GM23338 (cell line): ENCODE results near the gene ECM2. TPM values are rescaled to one million over a fixed set of nuclear protein-coding genes. Genes with fewer than 3 reads are reported as not detected.

ENCODE experiments used
- ATAC-seq: fragments of 200-7000 bp; cut with Tn5 transposase; 3 replicates; pipeline ENCODE4 v1.9.1; 2020
- DNase-seq: peaks from one replicate; pipeline ENCODE4 v3.0.0-alpha.2; 2015; ENCODE audit warnings: low spot score
- H2AFZ ChIP-seq: fragments of 200-600 bp; sonication (generic); 2 replicates; pipeline ENCODE4 v1.8.0; 2016; ENCODE audit warnings: antibody characterized with exemption, mild to moderate bottlenecking, moderate library complexity
- H3F3A ChIP-seq: fragments of 200-600 bp; sonication (generic); replicated peaks from 2 replicates; pipeline ENCODE4 v1.8.0; 2017; ENCODE audit warnings: antibody characterized with exemption, mixed run types, low read depth
- H3K27ac ChIP-seq: fragments of 200-600 bp; sonication (generic); 2 replicates; pipeline ENCODE4 v1.6.1; 2016; ENCODE audit warnings: low read depth
- H3K27me3 ChIP-seq: fragments of 200-600 bp; sonication (generic); 2 replicates; pipeline ENCODE4 v1.8.0; 2016; ENCODE audit warnings: mild to moderate bottlenecking, mixed run types, moderate library complexity; ENCODE audit not compliant: insufficient read depth
- H3K36me3 ChIP-seq: fragments of 200-600 bp; sonication (generic); 2 replicates; pipeline ENCODE4 v1.8.0; 2016; ENCODE audit warnings: mild to moderate bottlenecking; ENCODE audit not compliant: insufficient read depth
- H3K4me1 ChIP-seq: fragments of 200-600 bp; sonication (generic); 2 replicates; pipeline ENCODE4 v1.8.0; 2016; ENCODE audit warnings: mild to moderate bottlenecking, moderate library complexity; ENCODE audit not compliant: insufficient read depth
- H3K4me2 ChIP-seq: fragments of 200-600 bp; sonication (generic); 2 replicates; pipeline ENCODE4 v1.7.1; 2017; ENCODE audit warnings: mixed run types
- H3K4me3 ChIP-seq: fragments of 200-600 bp; sonication (generic); 2 replicates; pipeline ENCODE4 v1.6.1; 2016; ENCODE audit warnings: mixed run types
- H3K79me2 ChIP-seq: fragments of 200-600 bp; sonication (generic); replicated peaks from 2 replicates; pipeline ENCODE4 v1.8.0; 2017; ENCODE audit warnings: mild to moderate bottlenecking; ENCODE audit not compliant: insufficient read depth
- H3K9me2 ChIP-seq: fragments of 200-600 bp; sonication (generic); 2 replicates; pipeline ENCODE4 v1.8.0; 2017; ENCODE audit not compliant: insufficient read depth
- H4K20me1 ChIP-seq: fragments of 200-600 bp; sonication (generic); replicated peaks from 2 replicates; pipeline ENCODE4 v1.8.0; 2017; ENCODE audit warnings: mild to moderate bottlenecking; ENCODE audit not compliant: insufficient read depth
- H3K27ac Mint-ChIP-seq: 2 replicates; pipeline ENCODE4 v1.8.0; 2020; ENCODE audit warnings: inconsistent platforms, mild to moderate bottlenecking, moderate library complexity, mixed read lengths
- H3K27me3 Mint-ChIP-seq: 3 replicates; pipeline ENCODE4 v1.8.0; 2022; ENCODE audit warnings: low read depth, mild to moderate bottlenecking, moderate library complexity, mixed read lengths, inconsistent platforms; ENCODE audit not compliant: insufficient read depth, poor library complexity
- H3K36me3 Mint-ChIP-seq: 3 replicates; pipeline ENCODE4 v1.8.0; 2021; ENCODE audit warnings: low read depth, mild to moderate bottlenecking, inconsistent platforms, moderate library complexity, mixed read lengths
- H3K4me1 Mint-ChIP-seq: 3 replicates; pipeline ENCODE4 v1.8.0; 2020; ENCODE audit warnings: mild to moderate bottlenecking, inconsistent platforms, mixed read lengths
- H3K4me3 Mint-ChIP-seq: 3 replicates; pipeline ENCODE4 v1.8.0; 2021; ENCODE audit warnings: moderate library complexity, mild to moderate bottlenecking, inconsistent platforms, mixed read lengths
- H3K9me3 Mint-ChIP-seq: 3 replicates; pipeline ENCODE4 v1.8.0; 2020; ENCODE audit warnings: moderate library complexity, mild to moderate bottlenecking, inconsistent platforms, mixed read lengths
- CREB1 ChIP-seq: fragments of 250-450 bp; sonication (Bioruptor Pico); IDR thresholded peaks from 2 replicates; pipeline ENCODE4 v1.5.0; 2020; ENCODE audit warnings: low read depth, mild to moderate bottlenecking, moderate library complexity
- CTCF ChIP-seq, 2 experiments: fragments of 200-600 bp in 1 of 2; sonication (generic) in 1 of 2; conservative IDR thresholded peaks; 2 replicates each; pipeline versions ENCODE4 v1.5.1 to v1.6.1; 2016 to 2017; ENCODE audit warnings: antibody characterized with exemption in 2 of 2, low read depth in 2 of 2, mild to moderate bottlenecking in 2 of 2, moderate library complexity in 1 of 2
- EZH2phosphoT487 ChIP-seq: fragments of 200-600 bp; sonication (generic); IDR thresholded peaks from one replicate; pipeline ENCODE4 v1.8.1; 2018; ENCODE audit warnings: antibody characterized with exemption; ENCODE audit not compliant: unreplicated experiment
- JUNB ChIP-seq: IDR thresholded peaks from one replicate; pipeline ENCODE4 v1.6.1; 2016; ENCODE audit warnings: antibody characterized with exemption; ENCODE audit not compliant: unreplicated experiment
- NANOG ChIP-seq: IDR thresholded peaks from 2 replicates; pipeline ENCODE4 v1.6.1; 2016; ENCODE audit warnings: antibody characterized with exemption, borderline replicate concordance
- REST ChIP-seq: IDR thresholded peaks from one replicate; pipeline ENCODE4 v1.6.1; 2018; ENCODE audit warnings: antibody characterized with exemption; ENCODE audit not compliant: unreplicated experiment
- STAT1 ChIP-seq: IDR thresholded peaks from one replicate; pipeline ENCODE4 v1.6.1; 2016; ENCODE audit warnings: antibody characterized with exemption; ENCODE audit not compliant: unreplicated experiment
- ZNF114 ChIP-seq: fragments of 250-450 bp; sonication (Bioruptor Pico); IDR thresholded peaks from 2 replicates; pipeline ENCODE4 v1.5.0; 2020; ENCODE audit warnings: mild to moderate bottlenecking, moderate library complexity
- ZNF331 ChIP-seq: fragments of 250-450 bp; sonication (Bioruptor Pico); IDR thresholded peaks from 2 replicates; pipeline ENCODE4 v1.5.0; 2020; ENCODE audit warnings: low read depth, mild to moderate bottlenecking, moderate library complexity
- polyA plus RNA-seq: library from polyadenylated mRNA; unstranded; fragments of >200 nt; fragmentation: Nextera tagmentation; extraction: Ambion mirVana; gene quantifications from 2 replicates; pipeline ENCODE4 v1.2.1, GENCODE V29; 2016
- total RNA-seq: library from RNA; depleted of rRNA; stranded (reverse); fragments of >200 nt; shearing (Covaris generic); gene quantifications from 2 replicates; pipeline ENCODE4 v1.2.3, GENCODE V29; 2014

The ECM2 gene
- total and polyA plus RNA-seq, 2 experiments from 2014 or later, result 0.79 TPM; not detected in 1

GRCh38 chr9:92482805-92483204 lies 53.0 kb downstream of the ECM2 start (continued):
- TF ChIP-seq CTCF (conservative IDR thresholded peaks at IDR 0.05; ENCODE audit: low read depth in 2 of 2) (no peak), CREB1 (no peak)

GRCh38 chr9:92482329-92482728 lies 53.5 kb downstream of the ECM2 start, which contains the start of gene ASPN:
TSS of gene ASPN (minus strand) at chr9:92482506.
- Histone ChIP-seq H4K20me1 (no peaks in the 10 kb centered on the region), H3K4me2 (peak within 1 kb of the TSS; percentile 60; the same call in 1 of the 2 replicates), H3K27ac (no peak within 1 kb of the TSS), H2AFZ (no peak within 1 kb of the TSS), H3F3A (no peaks in the 10 kb centered on the region), H3K79me2 (no peaks in the 10 kb centered on the region), H3K9me2 (no peaks in the 10 kb centered on the region), H3K4me3 (no peak within 1 kb of the TSS), H3K27me3 (no peaks in the 10 kb centered on the region), H3K36me3 (no peaks in the 10 kb centered on the region), H3K4me1 (peaks cover 23% of the 10 kb centered on the region)
- Mint-ChIP-seq H3K36me3 (no peaks in the 10 kb centered on the region), H3K4me3 (no peak within 1 kb of the TSS), H3K4me1 (peaks cover 12% of the 10 kb centered on the region), H3K27ac (peak within 1 kb of the TSS; percentile 28; the same call in 1 of the 2 replicates), H3K9me3 (no peaks in the 10 kb centered on the region), H3K27me3 (no peaks in the 10 kb centered on the region)
- ATAC-seq (no peak), DNase-seq (no peak)
- TF ChIP-seq NANOG (no peak), JUNB (no peak), ZNF114 (CRISPR knock-in tag) (no peak), CREB1 (no peak), REST (no peak), ZNF331 (CRISPR knock-in tag) (no peak), STAT1 (no peak)

GRCh38 chr9:92480986-92481633 lies 54.7 kb downstream of the ECM2 start:
- no peaks in the 10 kb centered on the region for H3K27me3 Mint-ChIP-seq
- no peak overlapping the region for H3K4me3 Mint-ChIP-seq
- no peaks in the 10 kb centered on the region for H3F3A ChIP-seq
- no peaks in the 10 kb centered on the region for H3K36me3 Mint-ChIP-seq
- no peaks in the 10 kb centered on the region for H3K79me2 ChIP-seq
- H3K4me2 ChIP-seq, result peak overlapping the region; percentile 60
- ATAC-seq, result no peak
- H3K4me3 ChIP-seq, result no peak overlapping the region
- 0 out of 2 replicates have a peak overlapping the region, but pooled peaks have one; percentile 27 for H3K27ac ChIP-seq
- H3K27ac Mint-ChIP-seq, result peak overlapping the region; percentile 28
- H2AFZ ChIP-seq, result no peak overlapping the region
- no peaks in the 10 kb centered on the region for H3K27me3 ChIP-seq
- no peaks in the 10 kb centered on the region for H4K20me1 ChIP-seq
- DNase-seq, result no peak
- H3K4me1 ChIP-seq, result peaks cover 23% of the 10 kb centered on the region
- no peaks in the 10 kb centered on the region for H3K9me3 Mint-ChIP-seq
- no peaks in the 10 kb centered on the region for H3K9me2 ChIP-seq
- H3K4me1 Mint-ChIP-seq, result peaks cover 12% of the 10 kb centered on the region
- no peaks in the 10 kb centered on the region for H3K36me3 ChIP-seq
- TF ChIP-seq NANOG, result no peak
- TF ChIP-seq JUNB, result no peak
- no peak for TF ChIP-seq STAT1
- no peak for TF ChIP-seq ZNF331 (CRISPR knock-in tag)
- TF ChIP-seq CREB1, result no peak
- TF ChIP-seq CTCF (conservative IDR thresholded peaks at IDR 0.05; ENCODE audit: low read depth in 2 of 2), result no peak
- TF ChIP-seq REST, result no peak
- TF ChIP-seq EZH2phosphoT487, result no peak
